Right lobe of liver (tissue), 6 donors: Measurements from ENCODE around the gene POLR2E. TPM values are rescaled to one million over a fixed set of nuclear protein-coding genes. Genes with fewer than 3 reads are reported as not detected.
A peak's percentile ranks its signal among the peaks of the same experiment; 100 is the strongest.

Experiments used
- ATAC-seq, 4 donors: fragments of 200-7000 bp; cut with Tn5 transposase; one replicate each; pipeline ENCODE4 v1.9.1; 2020; ENCODE audit warnings: mild to moderate bottlenecking in 4 of 4, moderate library complexity in 4 of 4
- DNase-seq, 3 donors: peaks; one replicate each; pipeline ENCODE4 v3.0.0-alpha.2; 2020
- H3K27ac ChIP-seq, 3 donors: fragments of 200-600 bp; one replicate each; pipeline ENCODE4 v1.8.0; 2022
- H3K27me3 ChIP-seq, 2 donors: fragments of 200-600 bp; one replicate each; pipeline ENCODE4 v1.8.0; 2022
- H3K36me3 ChIP-seq, 4 donors: fragments of 200-600 bp; sonication (generic) in 1 of 4; one replicate each; pipeline versions ENCODE4 v1.5.1 to v1.8.0; 2017 to 2022; ENCODE audit warnings: control low read depth in 1 of 4
- H3K4me1 ChIP-seq, 4 donors: fragments of 200-600 bp; sonication (generic) in 1 of 4; one replicate each; pipeline versions ENCODE4 v1.5.1 to v1.8.0; 2017 to 2022; ENCODE audit warnings: control low read depth in 1 of 4
- H3K4me3 ChIP-seq, 3 donors: fragments of 200-600 bp; one replicate each; pipeline ENCODE4 v1.8.0; 2022
- H3K9me3 ChIP-seq, 4 donors: fragments of 200-600 bp; sonication (generic) in 1 of 4; one replicate each; pipeline versions ENCODE4 v1.5.1 to v1.8.0; 2017 to 2022; ENCODE audit warnings: control low read depth in 1 of 4
- POLR2A ChIP-seq: fragments of 450-650 bp; IDR thresholded peaks from one replicate; pipeline ENCODE4 v1.6.1; 2017; ENCODE audit warnings: antibody characterized with exemption, mild to moderate bottlenecking
- WGBS: methylation state at CpG from one replicate; pipeline ENCODE4 v1.1.6; 2018; ENCODE audit warnings: low coverage, low lambda C conversion rate; ENCODE audit not compliant: insufficient coverage; ENCODE audit errors: missing lambda C conversion rate; 5-methylcytosine and 5-hydroxymethylcytosine counted together
- intact Hi-C, 2 donors: fragments of 100-400 bp; cut with DNase I; formaldehyde crosslinking; loops; one replicate each; pipeline versions ENCODE4 v1.11.2 to v1.14.1; 2022
- total RNA-seq, 6 experiments: library from RNA; depleted of rRNA in 2 of 6; stranded (reverse); fragments of >200 nt in 2 of 6; fragmentation: NEBNext Ultra II Directional in 3 of 6; extraction: Animal tissue kit (Norgen Biotek cat#: 25700) in 3 of 6; gene quantifications; one replicate each; pipeline versions ENCODE4 v1.1.0 to v1.2.4, GENCODE V29; 2016 to 2023
- TF ChIP-seq, protein P1 (sequence below), 4 donors: fragments of 200-600 bp in 3 of 4; fragments of 450-650 bp in 1 of 4; IDR thresholded peaks; one replicate each; pipeline versions ENCODE4 v1.5.1 to v1.8.0; 2016 to 2022; ENCODE audit warnings: antibody characterized with exemption in 4 of 4, mild to moderate bottlenecking in 2 of 4
- donor health status: DM: no; HTN: yes; CAD: no.
- donor health status: DM: no; HTN: no; CAD: no.
- donor health status: DM: no; HTN: no; CAD: no.
- donor health status: DM: no; HTN: yes; CAD: no.
- donor health status: DM: no; HTN: yes; CAD: no.

POLR2E gene
- total RNA-seq, 6 experiments from 2014 or later, result 112 to 256 (median 131) TPM

DNA sequence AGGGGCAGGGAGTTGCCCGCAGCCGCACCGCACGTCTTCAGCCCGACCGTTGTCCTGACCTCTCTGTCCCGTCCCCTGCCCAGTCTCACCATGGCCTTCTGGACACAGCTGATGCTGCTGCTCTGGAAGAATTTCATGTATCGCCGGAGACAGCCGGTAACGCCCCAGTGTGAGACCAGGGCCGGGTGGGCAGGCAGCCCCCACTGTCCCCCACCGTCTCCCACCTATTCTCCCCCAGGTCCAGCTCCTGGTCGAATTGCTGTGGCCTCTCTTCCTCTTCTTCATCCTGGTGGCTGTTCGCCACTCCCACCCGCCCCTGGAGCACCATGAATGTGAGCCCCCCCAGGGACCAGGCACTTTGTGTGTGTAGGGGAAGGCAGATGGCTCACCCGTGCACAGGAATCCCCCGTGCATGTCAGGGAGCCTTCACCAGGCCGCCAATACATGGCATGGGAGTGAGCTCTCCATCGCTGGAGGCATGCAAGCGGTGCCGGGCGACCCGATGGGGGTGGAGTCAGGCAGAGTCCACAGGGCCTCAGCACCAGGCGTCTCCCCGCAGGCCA is 53.8 kb downstream of the POLR2E start:
- Histone ChIP-seq H3K27me3 (no peaks in the 10 kb centered on the region), H3K27ac (no peak overlapping the region), H3K36me3 (no peaks in the 10 kb centered on the region), H3K4me3 (peak overlapping the region in 2 of 3 donors; percentile 47 to 54), H3K9me3 (no peaks in the 10 kb centered on the region), H3K4me1 (peaks cover 0 to 10% (median 3%) of the 10 kb centered on the region in 4 donors)
- ATAC-seq, result no peak
- TF ChIP-seq POLR2A, result no peak
- TF ChIP-seq, protein P1, sequence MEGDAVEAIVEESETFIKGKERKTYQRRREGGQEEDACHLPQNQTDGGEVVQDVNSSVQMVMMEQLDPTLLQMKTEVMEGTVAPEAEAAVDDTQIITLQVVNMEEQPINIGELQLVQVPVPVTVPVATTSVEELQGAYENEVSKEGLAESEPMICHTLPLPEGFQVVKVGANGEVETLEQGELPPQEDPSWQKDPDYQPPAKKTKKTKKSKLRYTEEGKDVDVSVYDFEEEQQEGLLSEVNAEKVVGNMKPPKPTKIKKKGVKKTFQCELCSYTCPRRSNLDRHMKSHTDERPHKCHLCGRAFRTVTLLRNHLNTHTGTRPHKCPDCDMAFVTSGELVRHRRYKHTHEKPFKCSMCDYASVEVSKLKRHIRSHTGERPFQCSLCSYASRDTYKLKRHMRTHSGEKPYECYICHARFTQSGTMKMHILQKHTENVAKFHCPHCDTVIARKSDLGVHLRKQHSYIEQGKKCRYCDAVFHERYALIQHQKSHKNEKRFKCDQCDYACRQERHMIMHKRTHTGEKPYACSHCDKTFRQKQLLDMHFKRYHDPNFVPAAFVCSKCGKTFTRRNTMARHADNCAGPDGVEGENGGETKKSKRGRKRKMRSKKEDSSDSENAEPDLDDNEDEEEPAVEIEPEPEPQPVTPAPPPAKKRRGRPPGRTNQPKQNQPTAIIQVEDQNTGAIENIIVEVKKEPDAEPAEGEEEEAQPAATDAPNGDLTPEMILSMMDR (IDR thresholded peaks at IDR 0.05), result no peak
- 17% methylated on average over 7 of the region's 26 CpGs for WGBS
- peak in 1 of 3 donors; percentile 31 for DNase-seq
- intact Hi-C loops, result no loop called here

- H3K27ac ChIP-seq, result peak overlapping the region in 1 of 3 donors; percentile 6
- peak; percentile 66 to 76 (median 72) for ATAC-seq
- TF ChIP-seq, protein P1 (IDR thresholded peaks at IDR 0.05), result no peak
- no peak for TF ChIP-seq POLR2A
- H3K9me3 ChIP-seq, result no peaks in the 10 kb centered on the region
- H3K4me1 ChIP-seq, result peaks cover 0 to 10% (median 3%) of the 10 kb centered on the region in 4 donors
- H3K27me3 ChIP-seq, result no peaks in the 10 kb centered on the region
- no peaks in the 10 kb centered on the region for H3K36me3 ChIP-seq
- intact Hi-C loops, result no loop called here
- peak; percentile 92 to 95 (median 95) for DNase-seq
- WGBS, result under 1% methylated on average over 23 of the region's 27 CpGs
- peak overlapping the region; percentile 44 to 54 (median 47) for H3K4me3 ChIP-seq
These were observed 54.5 kb downstream of the POLR2E start for GRCh38 chr19:1040476-1041271.

GRCh38 chr19:1039646-1040475 is 55.3 kb downstream of the POLR2E start, which contains the start of gene ABCA7:
Gene ABCA7 (plus strand): TSS chr19:1040107. CDS start chr19:1041362, 1,255 bp downstream.
- TF ChIP-seq, protein P1 (IDR thresholded peaks at IDR 0.05), result no peak
- peak; percentile 70 for TF ChIP-seq POLR2A
- Histone ChIP-seq H3K4me1 (peaks cover 0 to 10% (median 3%) of the 10 kb centered on the region in 4 donors), H3K36me3 (no peaks in the 10 kb centered on the region), H3K27ac (peak within 1 kb of the TSS in 1 of 3 donors; percentile 6), H3K9me3 (no peaks in the 10 kb centered on the region), H3K4me3 (peak within 1 kb of the TSS; percentile 44 to 54 (median 47)), H3K27me3 (no peaks in the 10 kb centered on the region)
- peak; percentile 99 to 100 (median 100) for DNase-seq
- under 1% methylated on average over 13 of the region's 56 CpGs for WGBS
- ATAC-seq, result peak; percentile 92 to 94 (median 93)
- intact Hi-C loops, result no loop called here

DNA sequence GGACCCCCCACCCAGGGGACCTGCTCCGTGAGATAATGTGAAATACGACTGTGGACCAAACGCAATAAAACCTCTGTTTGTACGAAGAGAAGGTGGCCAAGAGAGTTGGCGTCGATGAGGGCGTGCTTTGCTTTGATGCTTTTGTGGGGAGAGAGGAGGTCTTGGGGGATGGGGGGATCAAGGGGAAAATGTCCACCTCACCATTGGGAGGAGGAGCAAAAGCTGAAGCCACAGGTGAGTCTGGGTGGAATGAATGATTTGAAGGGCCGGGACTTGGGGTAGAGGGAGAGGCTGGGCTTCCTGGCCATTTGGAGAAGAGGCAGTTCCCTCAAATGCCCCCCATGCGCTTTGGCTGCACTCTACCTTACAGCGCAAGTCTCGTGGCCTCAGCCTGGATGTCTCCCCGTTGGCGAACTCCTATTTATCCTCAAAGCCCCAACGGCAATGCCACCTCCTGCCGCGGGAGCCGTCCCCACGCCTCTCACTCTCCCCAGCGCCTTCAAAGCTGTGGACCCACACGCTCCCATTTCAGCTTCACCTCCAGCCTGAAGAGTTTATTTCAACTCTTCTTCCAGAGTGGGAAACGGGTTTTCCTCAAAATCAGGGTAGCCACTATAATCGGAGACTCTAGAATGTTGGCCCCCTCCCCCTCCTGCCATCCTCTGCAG is 56.1 kb downstream of the POLR2E start:
- Histone ChIP-seq H3K27me3 (no peaks in the 10 kb centered on the region), H3K9me3 (no peaks in the 10 kb centered on the region), H3K4me3 (peak overlapping the region in 1 of 3 donors; percentile 8), H3K27ac (no peak overlapping the region), H3K4me1 (peaks cover 0 to 10% (median 3%) of the 10 kb centered on the region in 4 donors), H3K36me3 (no peaks in the 10 kb centered on the region)
- ATAC-seq, result no peak
- intact Hi-C loops, result no loop called here
- 60% methylated on average over 17 of the region's 22 CpGs for WGBS
- no peak for TF ChIP-seq POLR2A
- TF ChIP-seq, protein P1 (IDR thresholded peaks at IDR 0.05), result no peak
- DNase-seq, result peak in 1 of 3 donors; percentile 28
